ENCODE measurements around the gene CHST15.
"Not testable (repeated sequence)": the region's sequence is repeated elsewhere in the genome, so short reads cannot be mapped to it uniquely, and the experiment has no call there.

The CHST15 gene

GRCh38 chr10:124040451-124041188 is 52.8 kb downstream of the CHST15 start:
- DNase-seq: no peak

GRCh38 chr10:124039483-124040013 is 53.9 kb downstream of the CHST15 start:
- no peak for DNase-seq

GRCh38 chr10:124037784-124038183 is 55.6 kb downstream of the CHST15 start:
- DNase-seq: no peak

- DNase-seq: no peak
Measured at GRCh38 chr10:124037286-124037685, 56.1 kb downstream of the CHST15 start.

- no peak for DNase-seq
Measured at GRCh38 chr10:124036746-124037145, 56.7 kb downstream of the CHST15 start.

- DNase-seq: no peak
Measured at GRCh38 chr10:124035928-124036558, 57.4 kb downstream of the CHST15 start.

- DNase-seq: no peak
Measured at GRCh38 chr10:124035306-124035927, 58.0 kb downstream of the CHST15 start.

- DNase-seq: not testable (repeated sequence)
Measured at GRCh38 chr10:124034576-124035305, 58.7 kb downstream of the CHST15 start.

GRCh38 chr10:124033887-124034218 is 59.5 kb downstream of the CHST15 start:
- no peak for DNase-seq

- DNase-seq: no peak
Measured at GRCh38 chr10:124032971-124033886, 60.2 kb downstream of the CHST15 start.

- DNase-seq: no peak
Measured at GRCh38 chr10:124032087-124032935, 61.1 kb downstream of the CHST15 start.

- no peak for DNase-seq
Measured at GRCh38 chr10:124030492-124031110, 62.8 kb downstream of the CHST15 start.

- DNase-seq: no peak
Measured at GRCh38 chr10:124030061-124030460, 63.3 kb downstream of the CHST15 start.

GRCh38 chr10:124029559-124029958 is 63.8 kb downstream of the CHST15 start:
- DNase-seq: no peak

GRCh38 chr10:124028700-124029480 is 64.5 kb downstream of the CHST15 start:
- DNase-seq: no peak

- DNase-seq: no peak
Measured at GRCh38 chr10:124027651-124028050, 65.7 kb downstream of the CHST15 start.

GRCh38 chr10:124027031-124027611 is 66.3 kb downstream of the CHST15 start:
- DNase-seq: no peak

- DNase-seq: no peak
Measured at GRCh38 chr10:124026589-124026939, 66.8 kb downstream of the CHST15 start.

All from SW 1271 (cell line).